Erythroblast (primary cell): ENCODE data around the gene RPL10A.

Source experiments
- GATA1 ChIP-seq: IDR thresholded peaks from 2 replicates; pipeline ENCODE4 v1.6.1; 2011; ENCODE audit warnings: low read depth, mild to moderate bottlenecking, control low read depth, low read length, moderate library complexity
- POLR2A ChIP-seq: IDR thresholded peaks from 2 replicates; pipeline ENCODE4 v1.6.1; 2011; ENCODE audit warnings: mild to moderate bottlenecking, low read length

DNA sequence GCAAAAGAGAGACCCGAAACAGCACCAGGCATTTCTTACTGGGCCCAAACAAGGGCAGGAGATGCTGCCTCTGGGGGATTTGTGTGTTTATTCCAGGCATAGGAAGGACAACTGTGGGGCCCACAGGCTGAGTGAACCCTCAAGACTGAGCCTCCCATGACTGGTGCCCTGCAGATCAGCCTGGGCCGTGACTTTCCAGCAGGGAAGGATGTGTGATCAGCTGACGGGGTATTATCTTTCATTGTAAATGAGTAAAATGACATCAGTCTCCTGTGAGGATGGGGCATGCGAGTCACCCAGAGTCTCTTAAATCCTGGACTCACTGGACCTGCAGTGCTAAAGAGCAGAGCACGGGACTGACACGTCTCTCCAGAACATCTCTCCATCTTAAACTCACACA lies 32.6 kb downstream of the RPL10A start:
- no peak for TF ChIP-seq POLR2A
- TF ChIP-seq GATA1 = no peak
